CD4-positive, alpha-beta T cell treated with Interleukin-1 beta for 1 hour (primary cell): Measurements from ENCODE around the gene TSPEAR.
"Not testable (repeated sequence)": the region's sequence is repeated elsewhere in the genome, so short reads cannot be mapped to it uniquely, and the experiment has no call there.

Experiments
- DNase-seq, 2 donors: peaks; one replicate each; pipeline ENCODE4 v3.0.0-alpha.2; 2020 to 2022

Gene TSPEAR

DNA sequence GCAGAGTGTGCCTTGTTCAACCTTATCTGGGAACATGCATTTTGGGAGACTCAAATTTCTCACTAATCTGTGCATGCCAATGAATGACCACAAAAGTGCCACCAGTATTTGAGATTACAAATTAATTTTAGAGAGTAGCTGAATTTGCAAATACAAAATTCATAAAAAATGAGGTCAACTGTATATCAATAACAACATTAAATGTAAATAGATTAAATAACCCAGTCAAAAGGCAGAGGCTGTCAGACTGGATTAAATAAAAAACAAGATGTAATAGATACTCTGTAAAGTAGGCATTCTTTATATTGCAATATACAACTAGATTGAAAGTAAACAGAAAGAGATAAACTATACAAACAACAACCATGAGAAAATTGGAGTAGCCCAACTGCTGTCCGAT, 147.3 kb downstream of the TSPEAR start:
- DNase-seq, result no peak

- no peak for DNase-seq
Observed at GRCh38 chr21:44558695-44559094, 152.7 kb downstream of the TSPEAR start, which contains the start of gene KRTAP10-3. KRTAP10-3 (minus strand) TSS chr21:44558795; CDS start chr21:44558715, 80 bp downstream.

DNA sequence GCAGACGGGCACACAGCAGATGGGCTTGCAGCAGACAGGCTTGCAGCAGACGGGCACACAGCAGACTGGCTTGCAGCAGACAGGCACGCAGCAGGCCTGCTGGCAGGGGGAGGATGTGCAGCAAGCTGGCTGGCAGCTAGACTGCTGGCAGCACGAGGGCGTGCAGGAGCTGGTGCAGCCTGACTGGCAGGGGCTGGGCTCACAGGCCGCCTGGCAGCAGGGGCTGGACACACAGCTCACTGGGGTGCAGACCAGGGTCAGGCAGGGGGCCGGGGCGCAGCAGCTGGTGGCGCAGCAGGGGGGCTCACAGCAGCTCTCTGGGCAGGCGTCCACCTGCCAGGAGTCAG, 153.1 kb downstream of the TSPEAR start:
- DNase-seq, result not testable (repeated sequence)

DNA sequence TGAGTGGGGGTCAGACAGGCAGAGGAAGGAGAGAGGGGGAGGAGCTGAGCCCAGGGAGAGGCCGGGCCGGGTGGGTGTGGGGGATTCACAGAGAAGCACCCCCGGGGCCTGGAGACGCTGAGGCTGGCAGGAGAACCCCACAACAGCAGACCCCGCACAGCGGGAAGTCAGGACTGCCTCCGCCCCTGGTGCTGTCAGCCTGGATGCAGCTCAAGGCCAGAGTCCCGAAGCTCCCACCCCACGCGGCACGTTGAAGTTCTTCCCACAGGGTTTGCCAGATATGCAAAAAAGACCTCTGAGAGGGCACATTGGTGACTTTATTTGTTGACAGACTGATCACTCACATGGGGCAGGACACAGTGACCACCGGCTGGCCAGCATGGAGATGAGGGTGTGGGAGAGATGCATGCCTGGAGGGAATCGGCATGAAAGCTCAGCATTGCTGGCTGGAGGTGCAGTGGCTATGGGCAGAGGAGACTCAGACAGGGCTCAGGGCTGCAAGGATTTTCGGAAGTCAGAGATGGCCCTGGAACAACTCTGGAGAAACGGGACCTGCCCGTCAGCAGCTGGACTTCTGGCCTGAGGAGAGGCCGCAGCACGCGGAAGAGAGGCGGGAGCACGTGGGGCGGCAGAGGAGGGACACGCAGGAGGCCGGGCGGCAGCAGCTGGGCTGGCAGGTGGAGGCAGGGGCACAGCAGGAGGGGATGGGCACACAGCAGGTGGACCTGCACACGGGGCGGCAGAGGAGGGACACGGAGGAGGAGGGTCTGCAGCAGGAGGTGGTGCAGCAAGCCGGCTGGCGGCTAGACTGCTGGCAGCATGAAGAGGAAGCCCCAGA, 153.7 kb downstream of the TSPEAR start:
- no peak for DNase-seq

- DNase-seq, result no peak
Observed at GRCh38 chr21:44556879-44557278, 154.5 kb downstream of the TSPEAR start.

DNA sequence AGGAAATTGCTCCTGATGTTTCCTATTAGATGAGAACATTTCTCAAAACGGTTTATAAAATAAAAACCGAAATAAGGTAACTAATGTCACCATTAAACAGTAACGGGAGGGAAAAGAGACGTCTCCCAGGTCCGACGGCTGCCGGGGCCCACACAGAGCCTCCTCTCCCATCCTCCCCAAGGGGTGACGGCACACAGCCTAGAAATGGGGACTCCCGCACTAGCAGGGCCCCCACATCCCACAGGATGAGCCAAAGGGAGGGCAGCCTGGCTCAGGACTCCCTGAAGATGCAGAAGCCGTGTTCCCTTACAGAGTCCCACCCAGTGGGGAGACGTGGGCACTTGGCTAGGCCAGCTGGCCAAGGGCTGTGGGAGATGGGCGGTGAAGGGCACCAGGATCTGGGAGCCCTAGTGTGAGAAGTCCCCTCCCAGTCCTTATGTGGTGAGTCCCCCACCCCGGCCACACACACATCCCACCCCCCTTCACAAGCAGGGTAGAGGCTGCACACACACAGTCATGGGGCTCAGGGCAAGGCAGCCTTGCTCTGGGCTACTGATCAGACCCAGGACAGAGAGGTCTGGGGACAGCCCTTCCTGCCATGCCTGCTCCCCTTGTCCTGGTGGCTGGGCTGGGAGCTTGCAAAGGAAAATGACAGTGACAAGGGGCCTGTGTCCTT, 156.0 kb downstream of the TSPEAR start:
- no peak for DNase-seq

GRCh38 chr21:44552681-44553080, 158.7 kb downstream of the TSPEAR start:
- no peak for DNase-seq

- no peak for DNase-seq
Observed at GRCh38 chr21:44552136-44552535, 159.2 kb downstream of the TSPEAR start.

- no peak for DNase-seq
Observed at GRCh38 chr21:44551340-44551961, 159.9 kb downstream of the TSPEAR start, which contains the start of gene KRTAP10-2. KRTAP10-2 (minus strand) TSS chr21:44551505; CDS start chr21:44551458, 47 bp downstream.

GRCh38 chr21:44550807-44551206, 160.6 kb downstream of the TSPEAR start:
- no peak for DNase-seq

GRCh38 chr21:44550285-44550684, 161.1 kb downstream of the TSPEAR start:
- DNase-seq, result not testable (repeated sequence)

DNA sequence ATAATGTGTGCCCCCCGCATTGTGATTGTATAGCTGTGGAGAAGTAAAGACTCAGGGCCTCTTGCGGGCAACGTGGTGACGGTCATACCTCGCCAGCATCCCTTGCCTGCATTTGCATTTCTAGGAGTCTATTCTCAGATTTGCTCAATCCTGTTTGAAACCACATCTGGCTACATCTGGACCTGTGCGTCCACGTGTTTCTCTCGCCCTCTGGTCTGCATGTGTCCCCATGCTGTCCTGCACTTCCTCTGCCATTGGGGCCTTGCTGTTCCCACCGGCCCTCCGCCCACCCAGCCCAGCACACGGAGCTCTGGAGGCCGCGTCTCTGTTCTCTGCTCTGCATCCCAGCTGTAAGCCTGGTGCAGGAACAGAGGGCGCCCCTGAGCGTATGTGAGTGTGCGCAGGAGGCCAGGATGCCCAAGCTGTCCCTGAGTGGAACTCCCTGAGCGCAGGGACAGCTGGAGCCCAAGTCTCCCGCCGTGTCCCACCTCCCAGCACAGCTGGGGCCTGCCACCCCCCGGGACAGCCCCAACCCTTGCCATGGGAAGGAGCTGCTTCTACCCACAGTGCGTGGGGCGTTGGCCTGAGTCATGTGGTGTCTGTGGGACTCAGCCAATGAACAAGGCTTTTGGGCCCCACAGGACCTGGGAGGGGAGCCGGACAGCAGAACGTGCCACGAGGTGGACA, 161.7 kb downstream of the TSPEAR start:
- DNase-seq, result no peak

- no peak for DNase-seq
Observed at GRCh38 chr21:44548922-44549321, 162.4 kb downstream of the TSPEAR start.

DNA sequence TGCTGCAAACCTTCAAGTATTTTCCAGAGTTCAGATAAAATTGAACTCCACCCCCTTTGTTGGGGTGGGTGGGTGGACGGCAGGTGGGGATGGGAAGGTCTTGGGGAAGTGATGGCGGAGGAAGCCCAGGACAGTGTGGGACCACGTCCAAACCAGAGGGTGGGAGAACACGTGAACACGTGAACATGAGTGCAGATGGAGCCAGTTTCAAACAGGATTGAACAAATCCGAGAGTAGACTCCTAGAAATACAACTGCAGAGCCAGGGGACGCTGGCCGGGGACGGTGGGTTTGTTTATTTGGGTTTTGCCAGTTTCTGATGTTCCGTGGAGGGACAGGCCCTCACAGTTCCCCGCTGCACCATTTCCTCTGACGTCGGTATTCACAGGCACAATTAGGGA, 163.0 kb downstream of the TSPEAR start:
- no peak for DNase-seq

DNA sequence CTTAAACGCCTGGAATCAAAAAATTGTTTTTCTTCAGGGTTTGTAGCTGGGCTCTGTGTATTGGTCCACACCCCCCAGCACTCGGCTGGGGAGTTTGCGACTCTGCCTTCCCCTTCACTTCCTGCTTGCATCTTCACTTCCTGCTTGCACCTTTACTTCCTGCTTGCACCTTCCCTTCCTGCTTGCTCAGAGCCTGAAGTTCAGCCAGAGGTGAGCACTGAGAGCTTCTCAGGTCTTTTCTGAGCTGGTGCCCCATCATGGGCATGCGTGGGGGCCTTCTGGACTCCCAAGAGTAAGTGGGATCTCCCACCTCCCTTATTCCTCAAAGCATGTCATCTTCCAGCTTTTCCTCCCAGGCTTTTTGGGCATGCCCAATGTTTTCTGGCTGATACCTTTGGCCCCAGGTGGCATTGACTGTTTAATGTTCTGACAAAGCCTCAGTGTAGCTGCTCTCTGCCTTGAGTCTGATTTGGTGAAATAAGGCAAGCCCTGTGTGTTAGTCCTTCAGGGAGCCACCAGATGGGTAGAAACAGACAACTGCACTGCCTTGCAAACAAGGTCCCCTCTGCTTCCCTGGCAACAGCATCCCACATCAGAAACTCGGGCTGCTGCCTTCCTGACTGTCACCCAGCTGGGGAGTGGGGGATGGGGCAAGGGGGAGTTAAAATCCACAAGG, 163.6 kb downstream of the TSPEAR start:
- DNase-seq, result peak; percentile 44 to 45

DNA sequence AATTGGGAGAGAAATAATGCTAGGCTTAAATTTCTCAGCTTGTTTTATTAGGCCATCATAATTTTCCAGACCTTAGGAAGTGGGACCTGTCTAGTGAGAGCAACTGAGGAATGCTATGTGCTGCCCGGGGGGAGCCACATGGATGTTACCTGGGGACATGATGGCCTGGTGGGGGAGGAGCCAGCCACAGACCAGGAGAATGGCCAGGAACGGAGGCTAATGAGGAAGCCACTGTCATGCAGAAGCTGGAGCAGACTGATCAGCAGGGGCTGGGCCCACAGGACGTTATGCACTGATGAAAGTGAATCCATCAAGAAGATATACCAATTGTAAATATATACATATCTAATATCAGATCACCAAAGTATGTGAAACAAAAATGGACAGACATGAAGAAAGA, 166.8 kb downstream of the TSPEAR start:
- no peak for DNase-seq

DNA sequence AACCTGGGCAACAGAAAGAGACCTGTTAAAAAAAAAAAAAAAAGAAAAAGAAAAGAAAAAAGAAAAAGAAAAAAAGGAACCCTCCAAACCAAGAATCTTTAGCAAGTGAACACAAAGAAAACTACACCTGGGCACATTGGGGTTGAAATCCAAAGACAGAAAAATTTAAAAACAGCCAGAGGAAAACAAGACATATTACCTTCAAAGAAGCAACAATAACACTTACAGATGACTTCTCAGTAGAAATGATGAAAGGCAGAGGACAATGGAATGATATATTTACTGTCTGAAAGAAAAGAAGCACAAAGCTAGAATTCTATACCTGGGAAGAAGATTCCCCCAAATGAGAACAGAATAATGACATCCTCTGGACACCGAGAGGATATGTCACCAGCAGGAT, 168.7 kb downstream of the TSPEAR start:
- no peak for DNase-seq

GRCh38 chr21:44540741-44541288, 170.6 kb downstream of the TSPEAR start:
- DNase-seq, result no peak

DNA sequence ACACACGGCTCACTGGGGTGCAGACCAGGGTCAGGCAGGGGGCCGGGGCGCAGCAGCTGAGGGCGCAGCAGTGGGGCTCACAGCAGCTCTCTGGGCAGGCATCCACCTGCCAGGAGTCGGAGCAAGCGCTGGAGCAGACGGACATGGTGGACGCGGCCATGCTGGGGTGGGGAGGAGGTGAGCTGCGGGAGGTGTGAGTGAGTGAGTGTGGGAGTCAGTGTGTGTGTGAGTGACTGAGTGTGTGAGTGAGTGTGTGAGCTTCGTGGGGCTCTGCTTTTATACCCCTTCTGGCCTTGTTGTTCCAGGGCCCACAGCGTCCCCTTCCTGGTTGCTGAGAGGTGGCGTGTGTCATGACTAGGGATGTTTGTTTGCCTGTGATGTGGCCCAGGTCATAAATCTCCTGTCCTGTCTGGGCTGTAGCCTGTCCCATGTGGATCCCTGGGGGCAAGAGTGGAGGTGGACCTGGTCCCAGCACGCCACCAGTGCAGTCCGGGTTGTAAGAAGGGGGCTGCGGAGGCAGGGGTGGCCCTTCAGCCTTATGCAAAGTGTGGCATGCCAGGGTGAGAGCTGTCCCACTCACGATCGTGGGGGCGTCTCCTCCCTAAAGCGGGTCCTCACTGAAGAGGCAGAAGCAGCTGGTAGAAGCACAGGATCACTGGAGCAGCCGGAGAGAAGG, 171.2 kb downstream of the TSPEAR start, which contains the start of gene KRTAP10-1:
TSS of gene KRTAP10-1 (minus strand) at position 205 of the 676 bp plus-strand sequence. CDS start at position 160, 45 bp downstream.
- DNase-seq, result no peak

DNA sequence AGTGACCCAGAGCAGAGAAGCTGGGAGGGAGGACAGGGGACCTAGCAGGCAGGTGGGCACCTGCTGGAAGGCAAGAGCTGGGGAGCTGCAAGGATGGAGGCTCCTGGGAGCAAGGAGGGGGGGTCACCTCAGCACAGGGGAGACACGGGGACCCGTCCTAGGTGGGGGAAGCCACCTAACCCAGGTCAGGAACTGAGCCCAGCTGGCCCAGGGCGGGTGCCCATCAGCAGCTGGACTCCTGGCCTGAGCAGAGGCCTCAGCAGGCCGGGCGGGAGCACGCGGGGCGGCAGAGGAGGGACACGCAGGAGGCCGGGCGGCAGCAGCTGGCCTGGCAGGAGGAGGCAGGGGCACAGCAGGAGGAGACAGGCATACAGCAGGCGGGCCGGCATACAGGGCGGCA, 172.3 kb downstream of the TSPEAR start:
- DNase-seq, result no peak
